ENCODE measurements around the gene NCAPG2. TPM values are rescaled to one million over a fixed set of nuclear protein-coding genes. Genes with fewer than 3 reads are reported as not detected.

Gene NCAPG2
- total and polyA plus RNA-seq, 2 experiments from 2014 or later: 38.7 to 91.2 TPM

- TF ChIP-seq ZNF462 (CRISPR knock-in tag; IDR thresholded peaks at IDR 0.05): no peak
- TF ChIP-seq EZH2phosphoT487 (IDR thresholded peaks at IDR 0.05; ENCODE audit: unreplicated experiment): no peak
- TF ChIP-seq STAT1 (IDR thresholded peaks at IDR 0.05; ENCODE audit: unreplicated experiment): no peak
- TF ChIP-seq REST (IDR thresholded peaks at IDR 0.05; ENCODE audit: unreplicated experiment): no peak
- no peak for TF ChIP-seq ZNF331 (CRISPR knock-in tag; IDR thresholded peaks at IDR 0.05; ENCODE audit: low read depth)
- no peak for TF ChIP-seq NANOG (IDR thresholded peaks at IDR 0.05; ENCODE audit: borderline replicate concordance)
- no peak for TF ChIP-seq CREB1 (CRISPR knock-in tag; IDR thresholded peaks at IDR 0.05; ENCODE audit: low read depth)
- no peak for TF ChIP-seq JUNB (IDR thresholded peaks at IDR 0.05; ENCODE audit: unreplicated experiment)
- no peak for TF ChIP-seq CTCF (conservative IDR thresholded peaks at IDR 0.05; ENCODE audit: low read depth in 2 of 2)
Observed at GRCh38 chr7:158606671-158607424, 97.8 kb downstream of the NCAPG2 start (continued).

Measured in GM23338 (cell line).